ENCODE data around the gene PCSK5. TPM values are rescaled to one million over a fixed set of nuclear protein-coding genes. Genes with fewer than 3 reads are reported as not detected.

Gene PCSK5
- total RNA-seq, 1 experiment from 2014 or later, result 6.9 TPM

- Histone ChIP-seq H3K9me3 (ENCODE audit: control insufficient read depth in 1 of 2, insufficient read depth in 1 of 2, low read depth in 1 of 2, low read length in 2 of 2) (no peaks in the 10 kb centered on the region), H3K4me3 (replicated peaks in 1 of 2; ENCODE audit: low read depth in 1 of 2, low read length in 2 of 2) (no peak overlapping the region), H3K9me2 (ENCODE audit: insufficient read depth) (no peaks in the 10 kb centered on the region; the same call in 1 of the 2 replicates), H3K27me3 (ENCODE audit: insufficient read depth, low read length) (no peaks in the 10 kb centered on the region), H3K27ac (ENCODE audit: low read depth, low read length) (no peak overlapping the region), H3K9ac (ENCODE audit: low read length) (no peak overlapping the region), H2AFZ (ENCODE audit: low read depth, low read length, poor library complexity, severe bottlenecking) (no peak overlapping the region), H3K4me2 (ENCODE audit: low read length) (no peak overlapping the region), H3K79me2 (ENCODE audit: insufficient read depth, low read length) (no peaks in the 10 kb centered on the region), H4K20me1 (ENCODE audit: insufficient read depth) (no peaks in the 10 kb centered on the region), H3K36me3 (ENCODE audit: control insufficient read depth in 1 of 2, insufficient read depth in 2 of 2, low read length in 2 of 2) (no peaks in the 10 kb centered on the region), H3K4me1 (ENCODE audit: control insufficient read depth in 1 of 2, insufficient read depth in 2 of 2, low read length in 2 of 2) (peaks cover 10% of the 10 kb centered on the region in 2 experiments)
- CTCF ChIA-PET, result no interaction called here
- no TSS peak for BruUV-seq (replicated peaks)
- RAD21 ChIA-PET (ENCODE audit: low non-redundant PET in 1 of 2, low total read pairs in 2 of 2, uncharacterized antibody in 2 of 2, unreplicated experiment in 2 of 2), result no interaction called here
- TF ChIP-seq EGR1 (IDR thresholded peaks at IDR 0.05; ENCODE audit: low read depth), result no peak
- TF ChIP-seq TCF7L2 (IDR thresholded peaks at IDR 0.05; ENCODE audit: borderline replicate concordance, extremely low read depth, insufficient read depth, insufficient read length), result no peak
- no peak for TF ChIP-seq FOSL1 (IDR thresholded peaks at IDR 0.05; ENCODE audit: low read depth)
- no peak for TF ChIP-seq CBX3 (IDR thresholded peaks at IDR 0.05; ENCODE audit: low read depth)
- no peak for TF ChIP-seq SP1 (IDR thresholded peaks at IDR 0.05; ENCODE audit: low read depth)
- no peak for TF ChIP-seq JUND (IDR thresholded peaks at IDR 0.05)
- TF ChIP-seq ZNF274 (IDR thresholded peaks at IDR 0.05; ENCODE audit: low read depth, low read length), result no peak
- TF ChIP-seq REST (IDR thresholded peaks at IDR 0.05; ENCODE audit: low read depth), result no peak
- no peak for TF ChIP-seq SIN3A (IDR thresholded peaks at IDR 0.05; ENCODE audit: low read depth)
- no peak for TF ChIP-seq EZH2phosphoT487 (IDR thresholded peaks at IDR 0.05; ENCODE audit: borderline replicate concordance)
- no peak for TF ChIP-seq POLR2A (IDR thresholded peaks at IDR 0.05; ENCODE audit: borderline replicate concordance, extremely low read depth, insufficient read depth, insufficient read length)
- no peak for TF ChIP-seq EZH2 (IDR thresholded peaks at IDR 0.05)
- ATAC-seq, result no peak
- intact Hi-C loops (cut with micrococcal nuclease), result no loop called here
- POLR2A ChIA-PET, result no interaction called here
- no peak for DNase-seq (ENCODE audit: low read depth, low spot score)
Measured at GRCh38 chr9:76137931-76138330, 247.5 kb downstream of the PCSK5 start.
